BLaER1 treated with 17β-estradiol and CSF1 and Interleukin-3, amounts not matched to agents 10 nM and 100 nM (cell line): Measurements from ENCODE around the gene WNT7A.

Experiments used
- H3K27ac ChIP-seq, 11 experiments: shearing (Covaris generic); formaldehyde crosslinking; 2 replicates each; pipeline ENCODE4 v1.8.1; 2022
- H3K27me3 ChIP-seq, 11 experiments: shearing (Covaris generic); formaldehyde crosslinking; 2 replicates each; pipeline ENCODE4 v1.8.1; 2022
- H3K36me3 ChIP-seq, 11 experiments: shearing (Covaris generic); formaldehyde crosslinking; 2 replicates each; pipeline ENCODE4 v1.8.1; 2022
- H3K4me1 ChIP-seq, 10 experiments: shearing (Covaris generic); formaldehyde crosslinking; 2 replicates each; pipeline ENCODE4 v1.8.1; 2022
- H3K4me2 ChIP-seq, 11 experiments: shearing (Covaris generic); formaldehyde crosslinking; 2 replicates each; pipeline ENCODE4 v1.8.1; 2022
- H3K4me3 ChIP-seq, 10 experiments: shearing (Covaris generic); formaldehyde crosslinking; 2 replicates each; pipeline ENCODE4 v1.8.1; 2022
- H3K9ac ChIP-seq, 11 experiments: shearing (Covaris generic); formaldehyde crosslinking; 2 replicates each; pipeline ENCODE4 v1.8.1; 2022
- H3K9me3 ChIP-seq, 11 experiments: shearing (Covaris generic); formaldehyde crosslinking; replicated peaks in 1 of 11; 2 replicates each; pipeline ENCODE4 v1.8.1; 2022
- H4K20me1 ChIP-seq, 11 experiments: shearing (Covaris generic); formaldehyde crosslinking; 2 replicates each; pipeline ENCODE4 v1.8.1; 2022
- Cebpa-rat ChIP-seq, 11 experiments: shearing (Covaris generic); IDR thresholded peaks; 2 replicates each; pipeline ENCODE4 v1.8.1; 2022

Gene WNT7A

DNA sequence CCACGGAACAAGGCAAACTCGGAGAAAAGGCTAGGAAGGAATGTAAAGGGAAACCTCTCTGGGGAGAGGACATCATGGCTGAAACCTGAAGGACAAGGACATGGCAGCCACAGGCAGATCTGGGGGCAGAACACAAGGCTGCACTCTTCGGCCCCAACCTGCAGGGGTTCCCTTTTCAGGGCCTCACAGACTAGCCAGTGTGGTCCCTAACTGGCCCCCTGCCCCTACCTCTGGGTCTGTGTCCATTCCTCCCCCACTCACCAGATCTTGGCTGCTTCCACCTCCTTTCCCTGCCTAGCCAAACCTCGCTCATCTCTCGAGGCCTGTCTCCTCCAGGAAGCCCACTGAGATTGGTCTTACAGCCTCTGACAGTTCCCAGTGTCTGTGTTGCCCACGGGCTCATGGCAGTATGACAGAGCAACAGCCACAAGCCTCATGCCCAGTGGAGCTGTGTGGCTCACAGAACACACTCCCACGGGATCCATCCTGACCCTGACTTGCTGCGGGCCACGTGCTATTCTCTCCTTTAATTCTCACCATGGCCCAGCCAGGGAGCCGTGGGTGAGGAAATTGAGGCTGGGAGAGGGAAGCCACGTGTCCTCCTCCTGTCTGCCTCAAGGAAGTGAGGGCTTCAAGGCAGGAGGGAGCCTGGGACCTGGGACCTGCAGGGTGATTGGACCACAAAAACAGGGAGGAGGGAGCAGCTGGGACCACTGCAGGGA is 26.5 kb downstream of the WNT7A start:
- Histone ChIP-seq H3K9ac (no peak overlapping the region), H3K36me3 (no peaks in the 10 kb centered on the region), H3K27me3 (no peaks in the 10 kb centered on the region), H3K9me3 (no peaks in the 10 kb centered on the region), H3K4me2 (peak overlapping the region in 9 of 11 experiments; percentile 5 to 51 (median 36); a peak in 15 of 22 replicates), H3K27ac (0 out of 22 replicates have a peak overlapping the region, but pooled peaks of 1 of the 11 experiments have one; percentile 6), H3K4me1 (peaks cover 0 to 30% (median 22%) of the 10 kb centered on the region in 10 experiments; a peak in 17 of 20 replicates), H3K4me3 (no peak overlapping the region), H4K20me1 (peaks cover 0 to 6% (median 0%) of the 10 kb centered on the region in 11 experiments; a peak in 2 of 22 replicates)
- TF ChIP-seq Cebpa-rat (IDR thresholded peaks at IDR 0.05): no peak

GRCh38 chr3:13852638-13853009 is 27.2 kb downstream of the WNT7A start:
- peak overlapping the region in 10 of 11 experiments; percentile 1 to 51 (median 28); a peak in 11 of 22 replicates for H3K4me2 ChIP-seq
- no peak for TF ChIP-seq Cebpa-rat (IDR thresholded peaks at IDR 0.05)
- H3K36me3 ChIP-seq: no peaks in the 10 kb centered on the region
- no peaks in the 10 kb centered on the region for H3K27me3 ChIP-seq
- H3K27ac ChIP-seq: peak overlapping the region in 4 of 11 experiments; percentile 11 to 38 (median 14); a peak in 3 of 22 replicates
- no peaks in the 10 kb centered on the region for H3K9me3 ChIP-seq
- H4K20me1 ChIP-seq: peaks cover 0 to 6% (median 0%) of the 10 kb centered on the region in 11 experiments; a peak in 1 of 22 replicates
- no peak overlapping the region for H3K9ac ChIP-seq
- H3K4me3 ChIP-seq: no peak overlapping the region
- H3K4me1 ChIP-seq: peaks cover 0 to 30% (median 22%) of the 10 kb centered on the region in 10 experiments; a peak in 17 of 20 replicates

DNA sequence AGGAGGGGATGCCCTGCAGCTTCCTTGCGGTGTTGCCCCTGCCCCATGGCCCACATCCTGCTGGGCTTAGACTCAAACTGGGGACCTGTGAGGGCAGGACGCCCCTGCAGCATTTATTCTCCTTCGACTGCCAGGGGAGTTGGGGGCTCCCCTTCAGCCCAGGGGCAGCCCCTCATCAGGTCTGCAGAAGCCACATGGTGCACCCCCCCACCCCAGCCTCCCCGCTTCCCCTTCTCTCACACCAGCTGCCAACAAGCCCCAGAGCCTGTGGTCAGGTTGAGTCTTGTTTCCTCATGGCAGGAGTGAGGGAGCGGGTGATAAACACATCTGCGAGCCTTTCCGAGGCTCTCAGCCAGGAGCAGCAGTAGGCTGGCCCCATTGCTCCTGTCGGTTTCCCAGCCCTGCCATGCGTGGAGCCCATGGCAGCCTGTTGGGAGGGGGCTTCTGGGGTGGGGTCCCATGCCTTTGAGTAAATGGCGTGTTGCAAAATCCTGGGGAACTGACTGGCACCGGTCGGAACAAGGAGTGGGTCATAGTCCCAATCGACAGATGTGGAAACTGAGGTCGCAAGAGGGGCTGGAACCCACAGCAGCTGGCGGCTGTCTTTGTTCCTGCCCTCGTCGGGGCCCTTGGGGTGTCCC is 27.8 kb downstream of the WNT7A start:
- H4K20me1 ChIP-seq: peaks cover 0 to 6% (median 0%) of the 10 kb centered on the region in 11 experiments; a peak in 1 of 22 replicates
- peak overlapping the region in 9 of 11 experiments; percentile 1 to 51 (median 24); a peak in 10 of 22 replicates for H3K4me2 ChIP-seq
- H3K27me3 ChIP-seq: no peaks in the 10 kb centered on the region
- no peaks in the 10 kb centered on the region for H3K36me3 ChIP-seq
- H3K4me3 ChIP-seq: no peak overlapping the region
- H3K9me3 ChIP-seq: no peaks in the 10 kb centered on the region
- H3K9ac ChIP-seq: no peak overlapping the region
- peak overlapping the region in 4 of 11 experiments; percentile 11 to 38 (median 14); a peak in 2 of 22 replicates for H3K27ac ChIP-seq
- peaks cover 0 to 28% (median 22%) of the 10 kb centered on the region in 10 experiments; a peak in 17 of 20 replicates for H3K4me1 ChIP-seq
- TF ChIP-seq Cebpa-rat (IDR thresholded peaks at IDR 0.05): no peak

GRCh38 chr3:13851091-13851849 is 28.6 kb downstream of the WNT7A start:
- no peaks in the 10 kb centered on the region for H3K27me3 ChIP-seq
- no peaks in the 10 kb centered on the region for H3K36me3 ChIP-seq
- no peak overlapping the region for H3K4me3 ChIP-seq
- no peaks in the 10 kb centered on the region for H3K9me3 ChIP-seq
- H4K20me1 ChIP-seq: peaks cover 0 to 6% (median 0%) of the 10 kb centered on the region in 11 experiments; a peak in 1 of 22 replicates
- no peak overlapping the region for H3K9ac ChIP-seq
- H3K4me2 ChIP-seq: no peak overlapping the region
- no peak overlapping the region for H3K27ac ChIP-seq
- H3K4me1 ChIP-seq: peaks cover 0 to 28% (median 21%) of the 10 kb centered on the region in 10 experiments; a peak in 17 of 20 replicates
- TF ChIP-seq Cebpa-rat (IDR thresholded peaks at IDR 0.05): no peak

- H3K4me3 ChIP-seq: no peak overlapping the region
These were observed 29.5 kb downstream of the WNT7A start for GRCh38 chr3:13850161-13850945.

GRCh38 chr3:13849018-13849417 is 30.9 kb downstream of the WNT7A start:
- H3K4me1 ChIP-seq: peaks cover 0 to 27% (median 19%) of the 10 kb centered on the region in 10 experiments; a peak in 17 of 20 replicates
- no peak overlapping the region for H3K27ac ChIP-seq

More at GRCh38 chr3:13850161-13850945, 29.5 kb downstream of the WNT7A start:
- no peak for TF ChIP-seq Cebpa-rat (IDR thresholded peaks at IDR 0.05)
- H3K27me3 ChIP-seq: no peaks in the 10 kb centered on the region
- peaks cover 0 to 28% (median 21%) of the 10 kb centered on the region in 10 experiments; a peak in 17 of 20 replicates for H3K4me1 ChIP-seq
- no peak overlapping the region for H3K27ac ChIP-seq
- H4K20me1 ChIP-seq: peaks cover 0 to 6% (median 0%) of the 10 kb centered on the region in 11 experiments; a peak in 1 of 22 replicates
- no peaks in the 10 kb centered on the region for H3K36me3 ChIP-seq
- no peaks in the 10 kb centered on the region for H3K9me3 ChIP-seq
- no peak overlapping the region for H3K9ac ChIP-seq
- no peak overlapping the region for H3K4me2 ChIP-seq

DNA sequence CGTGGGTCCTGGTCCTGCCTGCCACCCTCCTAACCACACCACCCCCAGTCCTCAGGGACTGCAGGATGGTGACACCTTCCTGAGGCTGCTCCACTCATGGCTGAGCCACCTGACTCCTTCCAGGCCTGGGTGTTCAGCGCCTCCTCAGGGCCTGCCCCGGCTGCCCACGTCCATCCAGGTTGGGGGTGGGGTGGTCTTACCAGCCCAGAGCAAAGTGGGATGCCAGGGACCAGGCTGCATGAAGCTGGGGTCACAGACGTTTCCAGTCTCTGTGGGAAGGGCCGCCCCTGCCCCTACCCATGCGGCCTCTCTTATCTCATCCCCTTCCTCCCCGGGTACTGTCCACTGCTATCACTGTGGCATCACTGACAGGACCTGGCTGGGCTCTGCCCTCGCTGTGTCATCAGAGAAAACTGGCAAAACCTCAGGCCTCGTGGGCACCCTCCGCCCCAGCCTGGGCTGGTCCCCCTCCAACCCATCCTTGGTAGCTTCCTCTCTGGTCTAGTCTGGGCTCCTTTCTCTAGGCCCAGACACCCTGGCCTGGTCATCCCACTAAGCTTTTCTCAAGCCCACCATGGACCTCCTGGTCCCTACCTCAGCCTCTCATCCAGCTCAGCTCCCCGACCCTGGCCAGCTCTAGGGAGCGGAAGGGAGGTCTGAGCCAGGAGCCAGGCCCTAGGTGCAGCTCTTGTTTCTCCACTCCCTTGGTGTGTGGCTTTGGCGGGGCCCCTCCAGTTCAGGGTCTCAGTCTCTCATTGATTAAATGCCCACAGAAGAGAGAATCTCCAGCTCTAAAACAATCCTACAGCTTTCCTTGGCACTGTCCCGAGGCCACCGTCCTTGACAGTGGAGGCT is 32.9 kb downstream of the WNT7A start:
- Histone ChIP-seq H3K4me2 (no peak overlapping the region), H3K4me3 (no peak overlapping the region), H3K9ac (no peak overlapping the region), H3K27ac (no peak overlapping the region), H4K20me1 (no peaks in the 10 kb centered on the region; a peak in 1 of 22 replicates), H3K9me3 (no peaks in the 10 kb centered on the region), H3K27me3 (no peaks in the 10 kb centered on the region), H3K4me1 (peaks cover 0 to 9% (median 1%) of the 10 kb centered on the region in 10 experiments; a peak in 4 of 20 replicates), H3K36me3 (no peaks in the 10 kb centered on the region)
- TF ChIP-seq Cebpa-rat (IDR thresholded peaks at IDR 0.05): no peak

More at GRCh38 chr3:13849018-13849417, 30.9 kb downstream of the WNT7A start:
- Histone ChIP-seq H3K4me2 (no peak overlapping the region), H3K4me3 (no peak overlapping the region), H3K36me3 (no peaks in the 10 kb centered on the region), H3K27me3 (no peaks in the 10 kb centered on the region), H3K9ac (no peak overlapping the region), H4K20me1 (no peaks in the 10 kb centered on the region; a peak in 1 of 22 replicates), H3K9me3 (no peaks in the 10 kb centered on the region)
- no peak for TF ChIP-seq Cebpa-rat (IDR thresholded peaks at IDR 0.05)
